Endodermal cell (in vitro differentiated cells): Measurements from ENCODE around the gene CABP7. TPM values are rescaled to one million over a fixed set of nuclear protein-coding genes. Genes with fewer than 3 reads are reported as not detected.

Experiments used
- DNase-seq: peaks from one replicate; pipeline ENCODE4 v3.0.0-alpha.2; 2017
- H3K27ac ChIP-seq: 2 replicates; pipeline ENCODE4 v1.5.1; 2013; ENCODE audit warnings: mild to moderate bottlenecking, low read depth, low read length, moderate library complexity
- H3K27me3 ChIP-seq: 2 replicates; pipeline ENCODE4 v1.6.1; 2013; ENCODE audit warnings: mild to moderate bottlenecking, low read length, moderate library complexity; ENCODE audit not compliant: insufficient read depth, control insufficient read depth, poor library complexity, severe bottlenecking
- H3K36me3 ChIP-seq: 2 replicates; pipeline ENCODE4 v1.7.0; 2013; ENCODE audit warnings: mild to moderate bottlenecking, low read length, moderate library complexity; ENCODE audit not compliant: control insufficient read depth, insufficient read depth
- H3K4me1 ChIP-seq: one replicate; pipeline ENCODE4 v1.7.0; 2013; ENCODE audit warnings: low read length; ENCODE audit not compliant: control insufficient read depth, insufficient read depth
- H3K4me3 ChIP-seq: 2 replicates; pipeline ENCODE4 v1.5.1; 2013; ENCODE audit warnings: mild to moderate bottlenecking, low read length, moderate library complexity
- H3K9ac ChIP-seq: 2 replicates; pipeline ENCODE4 v1.6.1; 2013; ENCODE audit warnings: mild to moderate bottlenecking, low read length, moderate library complexity; ENCODE audit not compliant: poor library complexity, severe bottlenecking; ENCODE audit errors: extremely low read depth
- H3K9me3 ChIP-seq: 2 replicates; pipeline ENCODE4 v1.6.1; 2013; ENCODE audit warnings: mild to moderate bottlenecking, low read length, moderate library complexity; ENCODE audit not compliant: control insufficient read depth
- H3K27ac Mint-ChIP-seq: 2 replicates; pipeline ENCODE4 v1.8.0; 2020; ENCODE audit warnings: mixed read lengths
- H3K27me3 Mint-ChIP-seq: 2 replicates; pipeline ENCODE4 v1.8.0; 2021; ENCODE audit warnings: mild to moderate bottlenecking, mixed read lengths; ENCODE audit not compliant: insufficient read depth
- H3K36me3 Mint-ChIP-seq: 2 replicates; pipeline ENCODE4 v1.8.0; 2020; ENCODE audit warnings: low read depth, mixed read lengths
- H3K4me1 Mint-ChIP-seq: 2 replicates; pipeline ENCODE4 v1.8.0; 2020; ENCODE audit warnings: mixed read lengths
- H3K4me3 Mint-ChIP-seq: 2 replicates; pipeline ENCODE4 v1.8.0; 2020; ENCODE audit warnings: mild to moderate bottlenecking, moderate library complexity, mixed read lengths
- H3K9me3 Mint-ChIP-seq: 2 replicates; pipeline ENCODE4 v1.8.0; 2020; ENCODE audit warnings: mild to moderate bottlenecking, mixed read lengths
- WGBS, 2 experiments: methylation state at CpG; one replicate each; pipeline versions ENCODE4 v1.1.5 to v1.1.7; 2013; ENCODE audit warnings: missing lambda C conversion rate in 2 of 2, mixed read lengths in 1 of 2; ENCODE audit not compliant: insufficient coverage in 1 of 2, insufficient read length in 1 of 2; 5-methylcytosine and 5-hydroxymethylcytosine counted together
- total RNA-seq, 2 donors: library from RNA; stranded (reverse); fragmentation: NEBNext Ultra II Directional in 1 of 2; extraction: Animal tissue kit (Norgen Biotek cat#: 25700) in 1 of 2; gene quantifications; 2 replicates in 1 of 2; 3 replicates in 1 of 2; pipeline ENCODE4 v1.2.1, GENCODE V29; 2021
- TF ChIP-seq, protein P1 (sequence below): fragments of 200-600 bp; sonication (generic); conservative IDR thresholded peaks from 2 replicates; pipeline ENCODE4 v1.5.0; 2021; ENCODE audit warnings: antibody characterized with exemption, mild to moderate bottlenecking

The CABP7 gene
- total RNA-seq, 2 donors from 2014 or later: 0.26 TPM; not detected in 1

DNA sequence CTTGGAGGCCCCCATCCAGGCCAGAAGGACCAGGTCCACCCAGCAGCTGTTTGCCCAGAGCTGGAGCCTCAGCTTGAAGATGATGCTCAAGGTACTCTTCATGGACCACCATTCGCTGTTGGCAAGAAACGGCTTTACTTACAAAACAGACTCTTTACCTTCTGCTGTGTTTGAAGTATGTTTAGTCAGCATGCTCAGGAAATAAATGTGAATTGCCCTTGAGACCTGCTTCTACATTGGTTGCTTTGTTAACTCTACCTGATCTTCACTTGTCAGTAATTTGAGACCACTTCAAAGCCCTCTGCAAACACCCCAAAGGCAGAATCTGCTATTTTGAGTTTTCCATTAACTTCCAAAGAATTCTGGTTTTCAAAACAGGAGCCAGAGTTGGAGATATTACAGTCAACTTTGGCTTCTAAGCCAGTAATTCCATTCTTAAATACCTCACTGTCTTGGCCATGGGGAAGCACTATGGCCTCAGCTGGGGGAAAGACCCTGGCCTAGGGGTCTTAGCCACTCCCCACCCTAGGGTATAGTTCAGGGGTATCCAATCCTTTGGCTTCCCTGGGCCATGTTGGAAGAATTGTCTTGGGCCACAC lies 50.0 kb downstream of the CABP7 start:
- Mint-ChIP-seq H3K9me3 (no peaks in the 10 kb centered on the region), H3K36me3 (peaks cover 22% of the 10 kb centered on the region), H3K4me3 (no peak overlapping the region), H3K4me1 (peaks cover 12% of the 10 kb centered on the region), H3K27ac (no peak overlapping the region), H3K27me3 (no peaks in the 10 kb centered on the region)
- WGBS, 2 experiments: 100% methylated on average over 1 to 2 of the region's 2 CpGs
- no peaks in the 10 kb centered on the region for H3K4me1 ChIP-seq
- no peak overlapping the region for H3K9ac ChIP-seq
- H3K27ac ChIP-seq: no peak overlapping the region
- H3K4me3 ChIP-seq: no peak overlapping the region
- no peaks in the 10 kb centered on the region for H3K27me3 ChIP-seq
- TF ChIP-seq, protein P1, sequence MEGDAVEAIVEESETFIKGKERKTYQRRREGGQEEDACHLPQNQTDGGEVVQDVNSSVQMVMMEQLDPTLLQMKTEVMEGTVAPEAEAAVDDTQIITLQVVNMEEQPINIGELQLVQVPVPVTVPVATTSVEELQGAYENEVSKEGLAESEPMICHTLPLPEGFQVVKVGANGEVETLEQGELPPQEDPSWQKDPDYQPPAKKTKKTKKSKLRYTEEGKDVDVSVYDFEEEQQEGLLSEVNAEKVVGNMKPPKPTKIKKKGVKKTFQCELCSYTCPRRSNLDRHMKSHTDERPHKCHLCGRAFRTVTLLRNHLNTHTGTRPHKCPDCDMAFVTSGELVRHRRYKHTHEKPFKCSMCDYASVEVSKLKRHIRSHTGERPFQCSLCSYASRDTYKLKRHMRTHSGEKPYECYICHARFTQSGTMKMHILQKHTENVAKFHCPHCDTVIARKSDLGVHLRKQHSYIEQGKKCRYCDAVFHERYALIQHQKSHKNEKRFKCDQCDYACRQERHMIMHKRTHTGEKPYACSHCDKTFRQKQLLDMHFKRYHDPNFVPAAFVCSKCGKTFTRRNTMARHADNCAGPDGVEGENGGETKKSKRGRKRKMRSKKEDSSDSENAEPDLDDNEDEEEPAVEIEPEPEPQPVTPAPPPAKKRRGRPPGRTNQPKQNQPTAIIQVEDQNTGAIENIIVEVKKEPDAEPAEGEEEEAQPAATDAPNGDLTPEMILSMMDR: no peak
- no peaks in the 10 kb centered on the region for H3K9me3 ChIP-seq
- peaks cover 16% of the 10 kb centered on the region for H3K36me3 ChIP-seq
- DNase-seq: no peak

DNA sequence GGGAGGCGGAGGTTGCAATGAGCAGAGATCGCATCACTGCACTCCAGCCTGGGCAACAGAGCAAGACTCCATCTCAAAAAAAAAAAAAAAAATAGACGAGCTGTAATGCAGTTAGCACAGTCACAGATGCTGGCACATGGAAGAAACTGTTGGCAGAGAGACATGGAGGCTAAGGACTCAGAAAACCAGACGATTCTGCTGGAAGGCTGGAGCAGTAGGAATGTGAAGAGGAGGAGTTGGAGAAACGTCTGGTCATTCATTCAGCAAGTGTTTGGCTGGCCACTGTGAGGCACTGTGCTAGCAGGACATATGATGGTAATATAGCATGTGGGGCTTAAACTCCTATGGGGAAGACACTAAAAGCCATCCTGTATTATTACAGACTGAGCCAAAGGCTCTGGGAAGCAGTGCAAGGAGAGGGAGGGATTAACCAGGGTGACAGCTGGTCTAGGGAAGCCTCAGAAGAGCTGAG lies 52.4 kb downstream of the CABP7 start:
- no peak overlapping the region for H3K4me3 ChIP-seq
- no peaks in the 10 kb centered on the region for H3K4me1 ChIP-seq
- no peak overlapping the region for H3K9ac ChIP-seq
- H3K27ac Mint-ChIP-seq: peak overlapping the region; percentile 62
- H3K27me3 Mint-ChIP-seq: no peaks in the 10 kb centered on the region
- TF ChIP-seq, protein P1: peak; percentile 73
- no peaks in the 10 kb centered on the region for H3K9me3 ChIP-seq
- no peaks in the 10 kb centered on the region for H3K9me3 Mint-ChIP-seq
- H3K27ac ChIP-seq: no peak overlapping the region
- WGBS, 2 experiments: 72 to 81% methylated on average over 5 of the region's 5 CpGs
- peaks cover 16% of the 10 kb centered on the region for H3K36me3 ChIP-seq
- no peaks in the 10 kb centered on the region for H3K27me3 ChIP-seq
- H3K4me3 Mint-ChIP-seq: no peak overlapping the region
- H3K36me3 Mint-ChIP-seq: peaks cover 22% of the 10 kb centered on the region
- H3K4me1 Mint-ChIP-seq: peaks cover 14% of the 10 kb centered on the region
- peak; percentile 71 for DNase-seq

DNA sequence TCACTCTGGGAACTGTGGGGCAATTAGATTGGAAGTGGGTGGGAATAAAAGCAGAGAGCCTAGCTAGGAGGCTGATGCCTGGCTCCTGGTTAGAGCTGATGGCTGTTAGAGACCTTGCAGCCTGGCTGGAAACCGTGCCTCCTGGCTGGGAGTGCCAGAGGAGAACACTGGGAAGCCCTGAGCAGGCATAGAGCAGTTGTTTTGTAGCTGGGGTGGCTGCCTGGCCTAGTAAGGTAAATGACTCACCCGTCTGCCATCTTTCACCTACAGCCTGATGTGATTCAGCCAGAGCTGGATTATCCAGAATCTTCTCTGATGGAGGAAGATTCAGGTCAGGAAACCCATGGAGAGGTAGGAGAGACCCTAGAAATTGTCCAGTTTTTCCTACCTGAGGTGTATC lies 53.4 kb downstream of the CABP7 start:
- TF ChIP-seq, protein P1: no peak
- Histone ChIP-seq H3K4me3 (no peak overlapping the region), H3K27ac (no peak overlapping the region), H3K36me3 (peaks cover 16% of the 10 kb centered on the region), H3K9ac (no peak overlapping the region), H3K27me3 (no peaks in the 10 kb centered on the region), H3K4me1 (no peaks in the 10 kb centered on the region), H3K9me3 (no peaks in the 10 kb centered on the region)
- no peaks in the 10 kb centered on the region for H3K27me3 Mint-ChIP-seq
- H3K36me3 Mint-ChIP-seq: peaks cover 22% of the 10 kb centered on the region
- WGBS, 2 experiments: 60 to 76% methylated on average over 2 of the region's 2 CpGs
- DNase-seq: peak; percentile 69
- H3K9me3 Mint-ChIP-seq: no peaks in the 10 kb centered on the region
- peaks cover 10% of the 10 kb centered on the region for H3K4me1 Mint-ChIP-seq
- no peak overlapping the region for H3K4me3 Mint-ChIP-seq
- no peak overlapping the region for H3K27ac Mint-ChIP-seq
